ENCODE measurements around the gene NCOA1. TPM values are rescaled to one million over a fixed set of nuclear protein-coding genes. Genes with fewer than 3 reads are reported as not detected.

NCOA1 gene
- total and polyA plus RNA-seq, 7 experiments from 2014 or later: 13.2 to 72.8 (median 43.0) TPM

GRCh38 chr2:24496959-24497358 lies 5.9 kb downstream of the NCOA1 start:
- H3K4me1 Mint-ChIP-seq: peaks cover 35 to 90% (median 86%) of the 10 kb centered on the region in 7 donors
- peaks cover 0 to 5% (median 0%) of the 10 kb centered on the region in 5 donors for H3K36me3 Mint-ChIP-seq
- Histone ChIP-seq H3K27me3 (ENCODE audit: control insufficient read depth in 2 of 2, insufficient read depth in 2 of 2, low read length in 2 of 2) (no peaks in the 10 kb centered on the region), H3K27ac (ENCODE audit: low read depth, low read length) (no peak overlapping the region), H3K4me1 (ENCODE audit: control insufficient read depth in 2 of 2, insufficient read depth in 2 of 2, low read length in 2 of 2) (peaks cover 14 to 39% of the 10 kb centered on the region in 2 donors), H3K36me3 (ENCODE audit: control insufficient read depth in 2 of 3, insufficient read depth in 3 of 3, low read length in 3 of 3) (no peaks in the 10 kb centered on the region), H3K9me3 (ENCODE audit: control insufficient read depth in 2 of 3, low read length in 3 of 3) (no peaks in the 10 kb centered on the region), H3K4me3 (ENCODE audit: low read length) (no peak overlapping the region)
- peak overlapping the region in 2 of 10 donors; percentile 9 to 27 for H3K4me3 Mint-ChIP-seq
- ChIA-PET POLR2A (no interaction called here), CTCF (no interaction called here)
- no peaks in the 10 kb centered on the region for H3K9me3 Mint-ChIP-seq
- H3K27ac Mint-ChIP-seq: no peak overlapping the region
- no peak for ATAC-seq
- H3K27me3 Mint-ChIP-seq: peaks cover 0 to 11% (median 0%) of the 10 kb centered on the region in 5 donors
- DNase-seq: no peak
- intact Hi-C loops (cut with micrococcal nuclease): no loop called here

- H3K27ac Mint-ChIP-seq: no peak overlapping the region
- intact Hi-C loops (cut with micrococcal nuclease): no loop called here
- peaks cover 28 to 92% (median 86%) of the 10 kb centered on the region in 7 donors for H3K4me1 Mint-ChIP-seq
- H3K4me1 ChIP-seq (ENCODE audit: control insufficient read depth in 2 of 2, insufficient read depth in 2 of 2, low read length in 2 of 2): peaks cover 13 to 35% of the 10 kb centered on the region in 2 donors
- H3K36me3 ChIP-seq (ENCODE audit: control insufficient read depth in 2 of 3, insufficient read depth in 3 of 3, low read length in 3 of 3): no peaks in the 10 kb centered on the region
- H3K4me3 Mint-ChIP-seq: no peak overlapping the region
- no peaks in the 10 kb centered on the region for H3K9me3 ChIP-seq (ENCODE audit: control insufficient read depth in 2 of 3, low read length in 3 of 3)
- ATAC-seq: no peak
- POLR2A ChIA-PET: no interaction called here
- peaks cover 0 to under 1% (median 0%) of the 10 kb centered on the region in 5 donors for H3K36me3 Mint-ChIP-seq
- peaks cover 0 to 7% (median 0%) of the 10 kb centered on the region in 5 donors for H3K27me3 Mint-ChIP-seq
- no peak for DNase-seq
- H3K4me3 ChIP-seq (ENCODE audit: low read length): no peak overlapping the region
- H3K27ac ChIP-seq (ENCODE audit: low read depth, low read length): no peak overlapping the region
- CTCF ChIA-PET: no interaction called here
- no peaks in the 10 kb centered on the region for H3K27me3 ChIP-seq (ENCODE audit: control insufficient read depth in 2 of 2, insufficient read depth in 2 of 2, low read length in 2 of 2)
- no peaks in the 10 kb centered on the region for H3K9me3 Mint-ChIP-seq
These were observed 6.6 kb downstream of the NCOA1 start for GRCh38 chr2:24497685-24498084.

- no peak for DNase-seq
- no peaks in the 10 kb centered on the region for H3K27me3 ChIP-seq (ENCODE audit: control insufficient read depth in 2 of 2, insufficient read depth in 2 of 2, low read length in 2 of 2)
- no peak for ATAC-seq
- no peak overlapping the region for H3K27ac ChIP-seq (ENCODE audit: low read depth, low read length)
- Mint-ChIP-seq H3K27me3 (peaks cover 0 to 3% (median 0%) of the 10 kb centered on the region in 5 donors), H3K9me3 (no peaks in the 10 kb centered on the region), H3K4me3 (peak overlapping the region in 2 of 10 donors; percentile 4 to 24), H3K36me3 (no peaks in the 10 kb centered on the region), H3K27ac (no peak overlapping the region), H3K4me1 (peaks cover 24 to 92% (median 86%) of the 10 kb centered on the region in 7 donors)
- H3K4me1 ChIP-seq (ENCODE audit: control insufficient read depth in 2 of 2, insufficient read depth in 2 of 2, low read length in 2 of 2): peaks cover 8 to 30% of the 10 kb centered on the region in 2 donors
- H3K9me3 ChIP-seq (ENCODE audit: control insufficient read depth in 2 of 3, low read length in 3 of 3): no peaks in the 10 kb centered on the region
- CTCF ChIA-PET: no interaction called here
- POLR2A ChIA-PET: no interaction called here
- no peak overlapping the region for H3K4me3 ChIP-seq (ENCODE audit: low read length)
- intact Hi-C loops (cut with micrococcal nuclease): no loop called here
- H3K36me3 ChIP-seq (ENCODE audit: control insufficient read depth in 2 of 3, insufficient read depth in 3 of 3, low read length in 3 of 3): no peaks in the 10 kb centered on the region
These were observed 7.1 kb downstream of the NCOA1 start for GRCh38 chr2:24498121-24498520.

- no peaks in the 10 kb centered on the region for H3K36me3 ChIP-seq (ENCODE audit: control insufficient read depth in 2 of 3, insufficient read depth in 3 of 3, low read length in 3 of 3)
- intact Hi-C loops (cut with micrococcal nuclease): no loop called here
- H3K27ac ChIP-seq (ENCODE audit: low read depth, low read length): no peak overlapping the region
- ChIA-PET POLR2A (interaction anchor here (1.1 to 1.3 kb wide), 2 partner anchors 10 kb away, joined by 4 to 7 read pairs; partner anchors contain the start of gene NCOA1), CTCF (no interaction called here)
- ATAC-seq: no peak
- H3K27me3 ChIP-seq (ENCODE audit: control insufficient read depth in 2 of 2, insufficient read depth in 2 of 2, low read length in 2 of 2): no peaks in the 10 kb centered on the region
- H3K36me3 Mint-ChIP-seq: peaks cover 0 to 8% (median 4%) of the 10 kb centered on the region in 5 donors
- no peak for DNase-seq
- no peaks in the 10 kb centered on the region for H3K27me3 Mint-ChIP-seq
- H3K9me3 Mint-ChIP-seq: no peaks in the 10 kb centered on the region
- H3K4me3 ChIP-seq (ENCODE audit: low read length): no peak overlapping the region
- H3K4me1 ChIP-seq (ENCODE audit: control insufficient read depth in 2 of 2, insufficient read depth in 2 of 2, low read length in 2 of 2): peaks cover 9 to 14% of the 10 kb centered on the region in 2 donors
- peaks cover 3 to 90% (median 83%) of the 10 kb centered on the region in 7 donors for H3K4me1 Mint-ChIP-seq
- no peak overlapping the region for H3K27ac Mint-ChIP-seq
- H3K9me3 ChIP-seq (ENCODE audit: control insufficient read depth in 2 of 3, low read length in 3 of 3): no peaks in the 10 kb centered on the region
- H3K4me3 Mint-ChIP-seq: no peak overlapping the region
These were observed 10.8 kb downstream of the NCOA1 start for GRCh38 chr2:24501813-24502212.

GRCh38 chr2:24505534-24506275 lies 14.7 kb downstream of the NCOA1 start:
- H3K27ac Mint-ChIP-seq: no peak overlapping the region
- ATAC-seq: no peak

GRCh38 chr2:24507549-24507948 lies 16.5 kb downstream of the NCOA1 start:
- DNase-seq (no peak), ATAC-seq (no peak)
- H3K36me3 ChIP-seq (ENCODE audit: control insufficient read depth in 2 of 3, insufficient read depth in 3 of 3, low read length in 3 of 3): no peaks in the 10 kb centered on the region
- Mint-ChIP-seq H3K27ac (no peak overlapping the region), H3K36me3 (peaks cover 0 to 12% (median 4%) of the 10 kb centered on the region in 5 donors), H3K4me1 (peaks cover 23 to 95% (median 86%) of the 10 kb centered on the region in 7 donors), H3K4me3 (peak overlapping the region in 6 of 10 donors; percentile 0 to 46 (median 17)), H3K9me3 (no peaks in the 10 kb centered on the region), H3K27me3 (no peaks in the 10 kb centered on the region)
- intact Hi-C loops (cut with micrococcal nuclease): no loop called here
- H3K4me3 ChIP-seq (ENCODE audit: low read length): no peak overlapping the region
- no peaks in the 10 kb centered on the region for H3K27me3 ChIP-seq (ENCODE audit: control insufficient read depth in 2 of 2, insufficient read depth in 2 of 2, low read length in 2 of 2)
- no peaks in the 10 kb centered on the region for H3K9me3 ChIP-seq (ENCODE audit: control insufficient read depth in 2 of 3, low read length in 3 of 3)
- ChIA-PET POLR2A (no interaction called here), CTCF (no interaction called here)
- H3K27ac ChIP-seq (ENCODE audit: low read depth, low read length): no peak overlapping the region
- peaks cover 19 to 21% of the 10 kb centered on the region in 2 donors for H3K4me1 ChIP-seq (ENCODE audit: control insufficient read depth in 2 of 2, insufficient read depth in 2 of 2, low read length in 2 of 2)

More at GRCh38 chr2:24505534-24506275, 14.7 kb downstream of the NCOA1 start:
- Histone ChIP-seq H3K36me3 (ENCODE audit: control insufficient read depth in 2 of 3, insufficient read depth in 3 of 3, low read length in 3 of 3) (no peaks in the 10 kb centered on the region), H3K4me3 (ENCODE audit: low read length) (no peak overlapping the region), H3K4me1 (ENCODE audit: control insufficient read depth in 2 of 2, insufficient read depth in 2 of 2, low read length in 2 of 2) (peaks cover 15 to 21% of the 10 kb centered on the region in 2 donors), H3K27ac (ENCODE audit: low read depth, low read length) (no peak overlapping the region), H3K9me3 (ENCODE audit: control insufficient read depth in 2 of 3, low read length in 3 of 3) (no peaks in the 10 kb centered on the region), H3K27me3 (ENCODE audit: control insufficient read depth in 2 of 2, insufficient read depth in 2 of 2, low read length in 2 of 2) (no peaks in the 10 kb centered on the region)
- POLR2A ChIA-PET: interaction anchor here (0.7 kb wide), 1 partner anchor 14 kb away, joined by 3 read pairs; no protein-coding TSS in a partner anchor
- peak overlapping the region in 4 of 10 donors; percentile 1 to 38 (median 30) for H3K4me3 Mint-ChIP-seq
- intact Hi-C loops (cut with micrococcal nuclease): no loop called here
- peaks cover 12 to 92% (median 81%) of the 10 kb centered on the region in 7 donors for H3K4me1 Mint-ChIP-seq
- no peaks in the 10 kb centered on the region for H3K9me3 Mint-ChIP-seq
- no peaks in the 10 kb centered on the region for H3K27me3 Mint-ChIP-seq
- H3K36me3 Mint-ChIP-seq: peaks cover 0 to 8% (median 4%) of the 10 kb centered on the region in 5 donors
- DNase-seq: no peak
- CTCF ChIA-PET: no interaction called here

Measured in naive thymus-derived CD4-positive, alpha-beta T cell (primary cell).